PC-9 (cell line): ENCODE results near the gene NUDT6. TPM values are rescaled to one million over a fixed set of nuclear protein-coding genes. Genes with fewer than 3 reads are reported as not detected.
A peak's percentile ranks its signal among the peaks of the same experiment; 100 is the strongest.

Source experiments
- Bru-seq: library from RNA; stranded (reverse); fragments of 400-500 nt; gene quantifications from one replicate; lab custom pipeline; 2021; lab: Mats Ljungman, UMichigan
- BruChase-seq, 2 experiments: library from RNA; stranded (reverse); fragments of 400-500 nt; gene quantifications; one replicate each; lab custom pipeline; 2021; lab: Mats Ljungman, UMichigan
- BruUV-seq: library from RNA; stranded (reverse); fragments of 400-500 nt; replicated peaks from 2 replicates; lab custom pipeline; 2021; lab: Mats Ljungman, UMichigan
- CTCF ChIA-PET: fragments of 300-600 bp; sonication (Branson Sonifier 250); formaldehyde crosslinking; loops from one replicate; lab custom pipeline; 2022; ENCODE audit warnings: antibody characterized with exemption; lab: Charles Lee
- POLR2A ChIA-PET: fragments of 300-600 bp; sonication (Branson Sonifier 250); formaldehyde crosslinking; loops from one replicate; lab custom pipeline; 2022; ENCODE audit warnings: antibody characterized with exemption; ENCODE audit not compliant: unreplicated experiment; lab: Charles Lee
- DNase-seq, 2 experiments: peaks; one replicate each; pipeline versions ENCODE4 v3.0.0 to v3.0.0-alpha.2; 2015 to 2022; ENCODE audit warnings: mixed read lengths in 1 of 2
- H2AFZ ChIP-seq: fragments of 200-600 bp; sonication (generic); 2 replicates; pipeline ENCODE4 v1.8.1; 2017; ENCODE audit warnings: antibody characterized with exemption
- H3F3A ChIP-seq: fragments of 200-600 bp; sonication (generic); 2 replicates; pipeline ENCODE4 v1.8.1; 2017; ENCODE audit warnings: antibody characterized with exemption, mild to moderate bottlenecking, low read depth; ENCODE audit not compliant: insufficient read depth
- H3K27ac ChIP-seq: fragments of 200-600 bp; sonication (generic); 2 replicates; pipeline ENCODE4 v1.6.1; 2016; ENCODE audit warnings: mixed run types
- H3K27me3 ChIP-seq: fragments of 200-600 bp; sonication (generic); 2 replicates; pipeline ENCODE4 v1.6.1; 2016; ENCODE audit warnings: low read depth, mixed run types; ENCODE audit not compliant: insufficient read depth
- H3K36me3 ChIP-seq: fragments of 200-600 bp; sonication (generic); 2 replicates; pipeline ENCODE4 v1.6.1; 2016; ENCODE audit warnings: low read depth, mixed run types
- H3K4me1 ChIP-seq: fragments of 200-600 bp; sonication (generic); replicated peaks from 2 replicates; pipeline ENCODE4 v1.6.1; 2016; ENCODE audit warnings: mixed run types; ENCODE audit not compliant: insufficient read depth
- H3K4me2 ChIP-seq: fragments of 200-600 bp; sonication (generic); 2 replicates; pipeline ENCODE4 v1.6.1; 2017; ENCODE audit warnings: mixed run types
- H3K4me3 ChIP-seq: fragments of 200-600 bp; sonication (generic); 2 replicates; pipeline ENCODE4 v1.6.1; 2016; ENCODE audit warnings: mixed run types
- H3K79me2 ChIP-seq: fragments of 200-600 bp; sonication (generic); 2 replicates; pipeline ENCODE4 v1.6.1; 2017; ENCODE audit warnings: low read depth, mixed run types
- H3K9me2 ChIP-seq: fragments of 200-600 bp; sonication (generic); 2 replicates; pipeline ENCODE4 v1.8.1; 2017; ENCODE audit warnings: mild to moderate bottlenecking; ENCODE audit not compliant: insufficient read depth
- H3K9me3 ChIP-seq: fragments of 200-600 bp; sonication (generic); 2 replicates; pipeline ENCODE4 v1.8.1; 2016; ENCODE audit warnings: low read depth; ENCODE audit not compliant: insufficient read depth
- H4K20me1 ChIP-seq: fragments of 200-600 bp; sonication (generic); 2 replicates; pipeline ENCODE4 v1.8.1; 2017; ENCODE audit not compliant: insufficient read depth
- CTCF ChIP-seq: fragments of 200-600 bp; sonication (generic); conservative IDR thresholded peaks from 2 replicates; pipeline ENCODE4 v1.6.1; 2017; ENCODE audit warnings: mixed run types, antibody characterized with exemption, mild to moderate bottlenecking, moderate library complexity
- EZH2 ChIP-seq: fragments of 200-600 bp; sonication (generic); IDR thresholded peaks from 2 replicates; pipeline ENCODE4 v1.8.0; 2017; ENCODE audit warnings: antibody characterized with exemption, low read depth
- intact Hi-C: fragments of 100-400 bp; cut with micrococcal nuclease; formaldehyde crosslinking; loops from one replicate; pipeline ENCODE4 v1.10.0; 2022; ENCODE audit not compliant: unreplicated experiment
- long read RNA-seq: library from polyadenylated mRNA; stranded (forward); transcript quantifications from one replicate; pipeline ENCODE4 v2.0.0, GENCODE V29; 2022
- total RNA-seq: library from RNA; stranded (reverse); gene quantifications from 2 replicates; pipeline ENCODE4 v1.2.3, GENCODE V29; 2021

NUDT6 gene
- 13.8 and 14.1 TPM in 2 replicates for total RNA-seq
- Bru-seq, nascent RNA, result percentile 52 among the genes with signal in this experiment
- percentile 47 among the genes with signal in this experiment for BruChase-seq, experiment 1, labeled RNA remaining after a 2-hour chase
- percentile 43 among the genes with signal in this experiment for BruChase-seq, experiment 2, labeled RNA remaining after a 6-hour chase
- long read RNA-seq, transcript NUDT6-201 (5 exons, 1,169 nt), result major isoform, 12 of 23 reads
- long read RNA-seq, transcript NUDT6-202 (5 exons, 1,065 nt), result minor isoform, 5 of 23 reads
- long read RNA-seq, partial matches to known transcripts, result 5 of 23 reads
- long read RNA-seq, other reads (novel, unspliced or antisense), result 1 of 23 reads

DNA sequence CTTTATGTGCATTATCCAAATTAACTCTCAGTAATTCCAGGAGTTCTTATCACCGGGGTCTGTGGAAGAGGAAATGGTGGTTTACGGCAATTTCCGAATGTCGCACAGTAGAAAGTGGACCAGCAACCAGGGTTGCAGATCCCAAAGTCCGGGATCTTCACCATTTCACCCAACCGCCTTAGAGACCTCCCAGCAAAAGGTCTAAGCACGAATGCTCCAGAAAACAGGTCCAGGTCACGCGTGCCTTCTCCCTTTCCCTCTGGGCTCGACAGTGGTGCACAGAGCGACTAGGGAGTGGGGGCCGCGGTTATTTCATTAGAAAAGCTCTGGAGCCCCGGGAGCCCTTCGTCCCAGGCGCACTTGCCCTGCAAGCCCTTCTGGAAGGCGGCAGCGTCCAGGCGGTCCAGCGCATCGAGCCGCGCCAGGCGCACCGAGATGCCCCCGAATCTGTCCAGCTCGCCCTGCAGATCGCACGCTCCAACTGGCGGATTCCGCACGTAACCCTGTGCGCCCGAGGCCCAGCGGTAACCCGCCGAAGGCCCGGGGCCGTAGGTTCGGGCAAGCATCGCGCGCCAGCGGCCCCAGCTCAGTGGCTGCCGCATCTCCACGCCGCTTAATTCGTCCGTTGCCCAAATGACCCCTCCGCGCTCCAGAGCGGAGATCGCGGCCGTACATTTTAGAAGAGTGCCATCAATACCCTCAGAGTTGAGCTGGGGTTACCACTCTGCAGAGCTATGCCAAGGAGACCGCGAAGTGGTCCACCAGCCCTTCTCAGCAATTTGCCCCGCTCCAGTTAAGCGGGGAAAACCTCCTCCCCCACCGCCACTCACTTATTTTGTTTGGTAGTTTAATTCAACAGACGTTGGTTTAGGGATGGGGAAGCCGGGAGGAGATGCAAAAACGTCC, at the start of gene NUDT6:
NUDT6 (minus strand) TSS at position 627 of the 906 bp plus-strand sequence; CDS start at position 602, 25 bp downstream.
- no peaks in the 10 kb centered on the region for H3K27me3 ChIP-seq
- CTCF ChIA-PET, result interaction anchor here (0.7 kb wide), 1 partner anchor 344 kb away, joined by 3 read pairs; no protein-coding TSS in a partner anchor
- H4K20me1 ChIP-seq, result no peaks in the 10 kb centered on the region
- peaks cover 8% of the 10 kb centered on the region; the same call in 1 of the 2 replicates for H3F3A ChIP-seq
- DNase-seq, result peak; percentile 48 to 51
- peak within 1 kb of the TSS; percentile 79 for H3K4me2 ChIP-seq
- no peaks in the 10 kb centered on the region for H3K36me3 ChIP-seq
- intact Hi-C loops, result loop anchor here (1.0 to 2.0 kb wide), 3 partner anchors 24 to 319 kb away; partner anchors contain the start of gene BBS12
- H3K79me2 ChIP-seq, result peaks cover 40% of the 10 kb centered on the region
- no peaks in the 10 kb centered on the region for H3K9me2 ChIP-seq
- TF ChIP-seq CTCF (no peak), EZH2 (no peak)
- peak within 1 kb of the TSS; percentile 97 for H2AFZ ChIP-seq
- H3K4me1 ChIP-seq, result peaks cover 20% of the 10 kb centered on the region
- H3K27ac ChIP-seq, result peak within 1 kb of the TSS; percentile 54
- peak within 1 kb of the TSS; percentile 87 for H3K4me3 ChIP-seq
- no peaks in the 10 kb centered on the region for H3K9me3 ChIP-seq
- BruUV-seq, result TSS peak; percentile 38
- POLR2A ChIA-PET, result no interaction called here

- no peak overlapping the region for H3K4me2 ChIP-seq
- intact Hi-C loops, result no loop called here
- H3K4me3 ChIP-seq, result no peak overlapping the region
These were observed 45.9 kb upstream of the NUDT6 start for GRCh38 chr4:122968227-122968812.

More at GRCh38 chr4:122968227-122968812, 45.9 kb upstream of the NUDT6 start:
- no peaks in the 10 kb centered on the region for H3K9me3 ChIP-seq
- no peaks in the 10 kb centered on the region for H3K79me2 ChIP-seq
- BruUV-seq, result no TSS peak
- H3K36me3 ChIP-seq, result no peaks in the 10 kb centered on the region
- no peak for TF ChIP-seq EZH2
- TF ChIP-seq CTCF, result no peak
- H2AFZ ChIP-seq, result no peak overlapping the region
- ChIA-PET POLR2A (interaction anchor here (0.6 kb wide), 1 partner anchor 83 kb away, joined by 4 read pairs; no protein-coding TSS in a partner anchor), CTCF (no interaction called here)
- H3K9me2 ChIP-seq, result peaks cover 4% of the 10 kb centered on the region; the same call in 1 of the 2 replicates
- H4K20me1 ChIP-seq, result no peaks in the 10 kb centered on the region
- DNase-seq, result peak in 1 of 2 experiments; percentile 55
- no peaks in the 10 kb centered on the region; the same call in 1 of the 2 replicates for H3F3A ChIP-seq
- H3K27ac ChIP-seq, result 0 out of 2 replicates have a peak overlapping the region, but pooled peaks have one; percentile 18
- H3K4me1 ChIP-seq, result peaks cover 9% of the 10 kb centered on the region
- H3K27me3 ChIP-seq, result no peaks in the 10 kb centered on the region
